NOMO-1 treated with DMSO at 0.1 percent for 48 hours (cell line): Measurements from ENCODE around the gene PDE4B.

Source experiments
- DNase-seq: peaks from one replicate; lab custom pipeline; 2025; ENCODE audit not compliant: unreplicated experiment; lab: John Stamatoyannopoulos, UW

The PDE4B gene

GRCh38 chr1:66172272-66172671 is 379.6 kb downstream of the PDE4B start:
- DNase-seq, result no peak

- no peak for DNase-seq
These were observed 382.4 kb downstream of the PDE4B start for GRCh38 chr1:66175098-66175497.

DNA sequence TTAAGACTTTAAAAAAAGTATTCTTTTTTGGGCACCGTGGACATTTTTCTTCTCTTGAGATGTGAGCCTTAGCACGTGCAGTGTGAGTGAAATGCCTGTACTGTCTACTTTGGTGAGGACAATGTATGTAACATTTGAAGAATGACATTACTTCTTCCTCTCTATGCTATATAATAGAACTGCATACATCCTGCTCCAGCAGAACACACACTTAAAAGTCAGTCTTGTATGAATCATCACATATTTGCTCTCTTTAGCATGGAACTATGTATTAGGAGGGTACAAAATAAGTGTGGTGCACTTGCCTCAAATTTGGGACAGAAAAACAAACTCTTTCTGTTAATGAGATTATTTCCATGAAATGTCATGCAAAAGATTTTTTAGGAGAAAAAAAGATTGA is 382.9 kb downstream of the PDE4B start:
- no peak for DNase-seq

- DNase-seq, result no peak
These were observed 383.5 kb downstream of the PDE4B start for GRCh38 chr1:66176012-66176715.

GRCh38 chr1:66176832-66177231 is 384.1 kb downstream of the PDE4B start:
- no peak for DNase-seq

DNA sequence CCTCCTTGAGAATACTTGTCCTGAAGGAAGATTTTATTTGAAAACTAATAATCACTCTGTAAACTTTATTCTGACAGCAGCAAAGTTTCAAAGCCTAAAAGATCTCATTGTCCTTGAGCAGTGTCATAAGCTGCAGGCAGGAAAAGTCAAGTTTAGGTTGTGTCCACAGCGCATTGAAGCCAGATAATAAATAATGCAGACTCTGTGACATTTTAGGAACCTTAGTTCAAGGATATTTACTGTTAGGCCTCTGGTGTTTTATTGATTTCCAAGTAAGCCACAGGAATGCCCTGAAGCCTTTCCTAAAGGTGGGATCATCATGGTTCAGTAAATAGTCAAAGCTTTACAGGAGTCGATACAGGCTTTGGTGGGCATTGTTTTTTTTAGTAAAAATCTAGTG is 384.8 kb downstream of the PDE4B start:
- no peak for DNase-seq

DNA sequence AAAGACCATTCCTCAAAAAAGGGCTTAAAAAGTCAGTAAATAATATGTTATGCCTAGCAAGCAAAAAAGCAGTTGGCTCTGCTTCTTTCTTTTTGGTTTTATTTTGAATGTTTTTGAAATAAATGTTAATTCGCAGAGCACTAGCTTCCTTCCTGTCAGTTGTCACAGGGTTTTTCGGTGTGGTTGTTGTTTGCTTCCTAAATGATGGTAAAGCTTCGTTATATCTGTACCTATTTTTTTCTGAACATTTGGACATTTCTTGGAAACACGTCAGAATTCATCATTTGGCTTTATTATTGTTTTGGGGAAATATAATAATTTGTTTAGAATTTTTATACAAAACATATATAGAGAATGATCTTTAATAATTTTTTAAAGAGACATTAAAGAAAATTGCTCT is 389.3 kb downstream of the PDE4B start:
- no peak for DNase-seq

DNA sequence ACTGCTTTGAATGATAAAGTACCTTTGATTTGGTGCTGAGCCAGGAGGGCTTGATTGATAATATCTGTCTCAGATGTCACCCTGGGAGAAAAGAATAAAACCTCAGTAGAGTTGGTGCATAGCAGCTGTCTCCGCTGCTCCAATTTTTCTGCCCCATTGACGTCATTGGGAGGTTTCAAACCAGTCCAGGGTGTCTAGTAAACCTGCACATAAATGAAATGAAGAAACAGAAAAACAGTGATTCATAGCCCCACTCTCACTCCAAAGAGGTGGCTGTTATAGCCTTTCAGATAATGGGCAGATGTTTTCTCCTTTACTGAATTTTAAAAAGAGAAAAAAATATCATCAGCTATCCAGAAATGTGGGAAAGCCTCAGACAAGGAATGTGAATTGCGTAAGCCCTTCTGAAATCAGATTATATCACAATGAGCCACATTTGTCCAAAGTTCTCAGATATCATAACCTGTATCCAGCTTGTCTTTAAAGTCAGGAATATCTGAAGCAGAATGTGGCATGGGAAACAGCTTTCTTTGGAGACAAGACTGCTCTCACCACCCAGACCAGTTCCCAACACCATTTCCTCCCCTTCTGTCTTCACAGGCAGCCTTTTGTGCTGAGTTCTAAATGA is 390.0 kb downstream of the PDE4B start:
- DNase-seq, result no peak

GRCh38 chr1:66183400-66183799 is 390.7 kb downstream of the PDE4B start:
- no peak for DNase-seq

DNA sequence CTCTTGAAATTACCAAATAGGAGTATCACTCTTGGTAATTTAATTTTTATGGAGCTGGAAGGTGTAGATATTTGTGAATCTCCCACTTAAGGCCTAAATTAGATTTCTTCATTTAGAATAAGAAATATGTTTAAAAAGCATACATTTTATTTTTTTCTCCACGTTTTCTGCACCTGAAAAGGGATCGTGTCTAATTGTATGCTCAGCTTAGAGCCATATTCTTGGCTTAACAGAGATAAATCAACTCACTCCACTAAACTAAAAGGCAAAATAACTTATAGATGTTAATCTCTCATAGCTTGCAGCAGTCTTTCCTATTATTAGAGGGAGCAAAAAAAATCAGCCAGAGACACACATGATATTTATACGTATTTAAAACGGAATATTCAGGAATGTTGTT is 404.4 kb downstream of the PDE4B start:
- no peak for DNase-seq

GRCh38 chr1:66197785-66198184 is 405.1 kb downstream of the PDE4B start:
- DNase-seq, result no peak

- DNase-seq, result no peak
These were observed 414.0 kb downstream of the PDE4B start for GRCh38 chr1:66206563-66207144.

- DNase-seq, result no peak
These were observed 414.8 kb downstream of the PDE4B start for GRCh38 chr1:66207484-66207883.

DNA sequence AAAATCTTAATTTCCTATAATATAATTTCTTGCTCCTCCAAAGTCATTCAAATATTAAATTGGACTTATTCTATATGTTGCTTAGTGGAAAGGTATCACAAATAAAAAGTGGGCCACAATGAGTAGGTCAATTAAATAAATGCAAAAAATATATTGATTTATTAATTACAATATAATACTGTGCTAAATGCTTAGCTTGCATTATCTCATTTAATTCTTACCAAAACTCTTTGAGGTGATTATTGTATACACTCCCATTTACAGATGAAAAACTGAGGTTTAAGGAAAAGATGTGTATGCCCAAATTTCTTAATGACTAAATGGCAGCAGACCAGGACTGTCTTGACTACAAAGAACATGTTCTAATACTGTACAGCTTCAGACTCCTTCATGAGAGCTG is 415.9 kb downstream of the PDE4B start:
- DNase-seq, result no peak

GRCh38 chr1:66210635-66211244 is 418.0 kb downstream of the PDE4B start:
- DNase-seq, result no peak

DNA sequence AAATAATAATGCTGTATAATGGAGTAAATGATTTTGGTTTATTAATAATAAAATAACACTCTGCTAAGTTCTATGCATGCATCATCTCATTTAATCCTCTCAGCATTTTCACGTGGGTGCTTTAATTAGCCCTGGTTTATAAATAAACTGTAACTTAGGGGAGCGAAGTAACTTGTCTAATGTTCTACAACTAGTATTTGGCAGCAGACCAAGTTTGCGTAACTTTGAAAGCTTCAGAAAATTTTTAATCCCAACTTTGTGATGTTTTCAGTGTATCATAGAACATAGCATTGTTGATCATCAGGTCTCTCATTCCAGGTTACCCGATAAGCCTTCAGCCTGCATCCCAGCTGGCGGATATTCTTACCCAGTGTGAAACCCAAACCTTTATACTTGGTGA is 418.8 kb downstream of the PDE4B start:
- no peak for DNase-seq

DNA sequence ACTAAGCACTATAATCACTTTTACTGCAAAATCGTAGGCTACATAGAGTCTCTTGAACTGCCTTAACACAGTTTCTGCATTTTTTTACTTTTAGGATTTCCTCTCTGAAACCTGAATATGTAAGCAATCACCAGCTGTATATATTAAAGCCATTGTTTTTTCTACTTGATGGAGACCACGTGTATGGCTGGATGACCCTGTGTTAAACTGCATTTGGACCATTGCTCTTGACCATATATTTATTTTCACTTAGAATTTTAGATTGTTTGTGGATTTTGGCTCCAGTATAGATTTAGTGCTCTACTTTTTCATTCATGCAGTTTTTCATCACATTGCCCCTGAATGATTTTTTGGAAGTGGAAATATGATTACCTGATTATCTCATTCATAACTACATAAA is 420.8 kb downstream of the PDE4B start:
- DNase-seq, result no peak

GRCh38 chr1:66214901-66215300 is 422.2 kb downstream of the PDE4B start:
- DNase-seq, result no peak

- DNase-seq, result no peak
These were observed 424.3 kb downstream of the PDE4B start for GRCh38 chr1:66217021-66217420.

DNA sequence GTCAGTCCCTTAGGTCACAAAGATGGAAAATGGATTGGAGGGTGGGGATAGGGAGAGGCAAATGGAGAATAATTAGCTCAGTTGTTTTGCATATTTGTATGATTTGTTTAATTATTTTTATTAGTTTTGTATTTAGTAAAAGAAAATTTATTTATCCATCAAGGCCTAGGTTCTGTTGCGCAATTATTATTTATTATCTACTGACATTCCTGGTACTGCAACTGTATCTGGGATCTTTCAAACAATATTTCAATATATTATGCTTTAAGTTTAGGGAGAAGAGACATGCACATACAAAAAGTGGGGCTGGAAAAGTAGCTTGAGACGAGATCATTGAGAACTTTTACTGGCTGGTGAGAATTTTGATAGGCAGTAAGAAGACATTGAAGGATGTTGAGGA is 424.9 kb downstream of the PDE4B start:
- DNase-seq, result no peak

DNA sequence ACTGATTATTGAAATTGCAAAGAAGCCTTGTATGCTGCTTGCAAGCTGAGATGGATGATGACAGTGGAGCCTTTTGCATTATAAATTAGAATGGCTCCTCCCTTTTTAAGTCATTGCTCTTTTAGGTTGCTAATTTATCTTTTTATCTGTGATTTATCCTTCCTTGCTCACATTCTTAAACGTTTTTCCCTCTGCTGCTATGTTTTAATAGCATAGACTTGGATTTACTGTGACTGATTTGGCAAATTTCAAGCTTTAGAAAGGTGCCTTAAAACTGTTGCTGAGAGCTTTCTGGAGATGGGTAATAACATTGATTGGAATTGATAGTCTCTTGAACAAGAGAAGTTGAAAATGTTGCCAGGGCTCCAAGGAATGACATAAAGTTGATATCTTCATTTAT is 427.8 kb downstream of the PDE4B start:
- DNase-seq, result no peak

- DNase-seq, result no peak
These were observed 431.0 kb downstream of the PDE4B start for GRCh38 chr1:66223681-66224080.
